ENCODE data around the gene S100B.

Gene S100B

GRCh38 chr21:46560568-46561444, 44.1 kb downstream of the S100B start:
- DNase-seq (ENCODE audit: low read depth) = no peak

DNA sequence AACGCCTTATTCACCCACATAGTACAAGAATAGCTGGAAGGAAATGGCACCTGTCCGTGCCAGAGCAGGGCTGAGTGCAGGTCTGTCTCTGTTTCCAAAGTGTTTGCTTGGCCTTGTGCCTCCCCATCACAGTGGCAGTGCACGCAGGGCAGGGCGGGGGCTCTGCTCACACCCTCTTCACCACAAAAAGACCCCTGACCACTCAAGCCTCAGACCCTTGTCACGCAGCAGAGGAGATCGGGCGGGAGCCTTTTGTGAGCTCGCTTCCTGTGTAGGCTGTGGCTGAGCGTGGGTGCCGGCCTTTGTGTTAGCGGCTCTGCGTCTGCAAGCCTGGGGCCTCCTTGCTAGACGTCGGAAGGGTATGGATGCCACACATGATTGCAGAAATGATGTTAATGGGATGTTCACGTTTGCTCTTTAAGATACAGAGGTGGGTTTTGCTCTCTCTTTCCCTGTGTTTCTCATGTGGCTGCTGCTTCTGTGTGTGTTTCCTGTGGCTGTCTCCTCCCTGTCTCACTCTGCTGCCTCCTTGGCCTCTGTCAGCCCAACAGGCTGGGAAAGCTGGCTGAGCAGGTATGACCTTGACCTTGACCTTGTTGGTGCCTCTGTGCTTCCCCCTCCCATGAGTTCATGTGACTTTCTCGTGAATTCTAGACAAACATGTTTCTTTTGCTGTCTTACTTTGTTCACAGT, 45.4 kb downstream of the S100B start:
- DNase-seq (ENCODE audit: low read depth) = peak; percentile 47

DNA sequence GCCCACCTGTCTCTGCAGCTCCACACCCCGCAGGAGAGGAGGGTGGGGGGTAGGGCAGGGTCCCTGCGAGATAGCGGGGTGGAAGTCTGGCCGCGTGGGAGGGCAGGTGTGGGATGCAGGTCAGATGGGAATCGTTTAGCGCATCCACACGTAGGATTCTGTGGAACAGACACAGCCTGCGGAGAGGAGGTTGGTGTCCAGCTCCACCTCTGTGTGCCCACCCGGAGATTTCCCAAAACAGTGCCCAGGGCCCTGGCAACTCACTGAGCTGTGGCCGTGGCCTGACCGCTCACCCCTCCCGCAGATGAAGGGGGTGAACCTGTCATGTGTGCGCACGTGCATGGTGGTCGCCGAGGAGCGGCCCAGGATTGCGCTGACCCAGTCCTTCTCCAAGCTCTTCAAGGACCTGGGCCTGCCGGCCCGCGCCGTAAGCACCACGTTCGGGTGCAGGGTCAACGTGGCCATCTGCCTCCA, 46.9 kb downstream of the S100B start:
- no peak for DNase-seq (ENCODE audit: low read depth)

- no peak for DNase-seq (ENCODE audit: low read depth)
Observed at GRCh38 chr21:46557469-46557868, 47.4 kb downstream of the S100B start.

DNA sequence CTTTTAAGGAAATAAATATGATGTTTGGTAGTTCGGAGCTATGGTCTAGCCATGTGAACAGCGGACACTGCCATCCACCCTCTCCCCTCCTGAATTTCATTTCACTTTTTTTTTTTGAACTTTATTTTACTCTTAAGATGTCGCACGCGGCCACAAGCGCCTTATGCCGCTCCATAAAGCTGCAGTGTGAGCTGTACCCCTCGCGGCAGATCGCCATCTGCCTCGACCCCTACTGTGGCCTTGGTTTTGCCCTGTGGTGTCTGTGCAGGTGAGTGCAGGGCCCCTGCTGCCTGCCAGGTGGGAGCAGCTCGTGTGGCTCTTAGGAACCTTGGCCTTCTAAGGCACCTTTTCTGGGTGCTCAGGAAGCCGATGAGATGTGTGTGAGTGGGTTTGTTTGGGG, 48.1 kb downstream of the S100B start:
- no peak for DNase-seq (ENCODE audit: low read depth)

DNA sequence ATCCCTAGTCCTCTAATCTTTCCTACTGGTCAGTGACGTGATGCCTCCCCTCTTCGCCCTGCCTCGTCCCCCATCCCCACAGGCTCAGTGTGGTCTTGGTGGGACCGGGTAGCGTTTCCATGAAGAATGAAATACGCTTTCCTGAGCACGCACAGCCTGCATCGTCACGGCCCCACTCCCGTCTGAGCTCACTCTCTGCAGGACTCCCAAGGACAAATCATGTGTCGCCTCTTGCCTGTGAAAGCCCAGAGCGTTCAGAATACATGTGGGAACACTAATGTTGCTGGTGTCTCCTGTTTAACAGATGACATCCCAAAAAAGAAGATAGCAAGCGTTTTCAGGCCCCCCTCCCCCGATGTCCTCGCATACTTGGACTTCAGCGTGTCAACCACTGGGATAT, 49.2 kb downstream of the S100B start:
- DNase-seq (ENCODE audit: low read depth) = no peak

- no peak for DNase-seq (ENCODE audit: low read depth)
Observed at GRCh38 chr21:46555225-46555617, 49.7 kb downstream of the S100B start.

DNA sequence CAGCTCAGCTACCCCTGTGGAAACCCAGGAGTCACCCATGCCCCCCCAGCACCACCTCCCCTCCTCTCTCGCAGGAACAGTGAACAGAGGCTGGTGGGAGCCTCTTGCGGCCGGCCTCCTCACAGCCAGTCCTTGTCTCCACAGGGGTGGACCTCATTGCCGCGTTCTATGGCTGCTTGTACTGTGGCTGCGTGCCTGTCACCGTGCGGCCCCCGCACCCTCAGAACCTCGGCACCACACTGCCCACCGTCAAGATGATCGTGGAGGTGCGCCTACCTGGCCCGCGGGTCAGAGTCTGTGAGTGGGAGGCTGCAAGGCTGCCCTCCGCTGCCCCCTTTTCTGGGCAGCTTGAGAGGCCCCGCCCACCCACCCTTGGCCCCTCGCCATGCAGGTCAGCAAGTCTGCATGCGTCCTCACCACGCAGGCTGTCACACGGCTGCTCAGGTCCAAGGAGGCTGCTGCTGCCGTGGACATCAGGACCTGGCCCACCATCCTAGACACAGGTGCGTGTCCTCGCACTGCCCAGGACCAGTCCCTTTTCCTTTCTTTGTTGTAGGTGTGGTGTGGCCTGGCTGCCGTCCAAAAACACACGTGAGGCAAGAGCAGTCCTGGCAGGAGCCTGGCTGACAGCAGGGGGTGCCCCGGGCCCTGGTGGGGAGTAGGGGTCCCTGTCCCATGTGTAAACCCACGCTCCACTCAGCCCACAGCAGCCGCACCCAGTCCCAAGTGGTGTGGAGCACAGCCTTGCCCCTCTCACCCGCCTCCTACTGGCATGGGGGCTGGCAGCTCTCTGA, 50.3 kb downstream of the S100B start:
- DNase-seq (ENCODE audit: low read depth) = no peak

DNA sequence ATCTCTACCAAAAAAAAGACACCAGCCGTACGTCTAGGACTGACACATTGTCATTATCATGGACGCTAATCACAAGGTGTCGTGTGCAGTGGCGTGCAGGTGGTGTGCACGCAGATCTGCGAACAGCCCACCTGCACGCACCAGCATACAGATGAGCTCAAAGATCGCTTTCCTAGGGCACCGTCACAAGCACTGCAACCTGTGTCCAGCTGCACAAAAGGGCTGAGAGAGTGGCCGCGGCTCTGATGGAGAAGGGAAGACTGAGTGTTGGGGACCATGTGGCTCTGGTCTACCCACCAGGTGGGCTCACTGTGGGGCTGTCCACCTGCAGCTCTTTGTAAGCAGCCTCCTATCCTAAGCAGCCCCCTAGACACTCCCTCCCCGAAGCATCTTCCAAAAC, 50.9 kb downstream of the S100B start:
- DNase-seq (ENCODE audit: low read depth) = no peak

GRCh38 chr21:46552865-46553379, 52.0 kb downstream of the S100B start:
- no peak for DNase-seq (ENCODE audit: low read depth)

DNA sequence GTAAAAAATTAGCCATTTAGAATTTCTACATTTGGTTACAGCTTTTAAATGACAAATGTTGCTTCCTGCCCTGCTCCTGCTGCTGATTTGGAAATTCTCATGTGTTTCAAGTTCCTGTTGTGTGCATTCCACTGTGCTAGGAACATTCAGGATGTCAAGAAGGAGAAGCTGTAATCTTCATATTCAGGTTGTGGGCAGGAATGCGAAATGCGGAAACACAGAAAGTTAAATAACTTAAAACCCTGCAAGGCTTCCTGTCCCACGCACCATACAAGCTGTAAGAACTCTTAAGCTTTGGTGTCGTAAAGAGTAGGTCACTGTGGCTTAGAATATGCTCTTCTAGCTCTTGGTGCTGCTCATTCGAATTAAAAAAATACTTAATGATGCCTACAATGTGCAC, 52.6 kb downstream of the S100B start:
- DNase-seq (ENCODE audit: low read depth) = no peak

DNA sequence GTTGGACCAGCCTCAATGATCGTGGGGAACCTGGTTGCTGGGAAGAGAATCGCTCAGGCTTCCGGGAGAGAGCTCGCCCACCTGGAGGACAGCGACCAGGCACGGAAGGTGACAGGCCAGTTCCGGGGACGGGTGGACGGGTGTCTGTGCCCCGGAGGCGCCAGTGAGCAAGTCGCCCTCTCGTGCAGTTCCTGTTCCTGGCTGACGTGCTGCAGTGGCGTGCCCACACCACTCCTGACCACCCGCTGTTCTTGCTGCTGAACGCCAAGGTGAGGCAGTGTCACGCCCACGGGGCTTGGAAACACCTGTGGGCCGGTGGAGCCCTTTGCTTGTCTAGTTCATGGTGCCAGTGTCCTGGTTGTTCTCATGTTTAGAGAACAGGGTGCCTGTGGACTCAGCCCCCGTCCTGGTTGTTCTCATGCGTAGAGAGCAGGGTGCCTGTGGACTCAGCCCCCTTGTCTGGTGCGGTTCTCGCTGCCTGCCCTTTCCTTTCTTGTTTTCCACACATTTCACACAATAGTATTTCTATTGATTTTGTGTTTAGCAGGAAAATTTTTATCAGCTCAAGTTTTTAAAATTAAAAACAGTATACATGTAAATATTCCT, 53.1 kb downstream of the S100B start:
- DNase-seq (ENCODE audit: low read depth) = peak; percentile 26

GRCh38 chr21:46550116-46550941, 54.6 kb downstream of the S100B start:
- no peak for DNase-seq (ENCODE audit: low read depth)

DNA sequence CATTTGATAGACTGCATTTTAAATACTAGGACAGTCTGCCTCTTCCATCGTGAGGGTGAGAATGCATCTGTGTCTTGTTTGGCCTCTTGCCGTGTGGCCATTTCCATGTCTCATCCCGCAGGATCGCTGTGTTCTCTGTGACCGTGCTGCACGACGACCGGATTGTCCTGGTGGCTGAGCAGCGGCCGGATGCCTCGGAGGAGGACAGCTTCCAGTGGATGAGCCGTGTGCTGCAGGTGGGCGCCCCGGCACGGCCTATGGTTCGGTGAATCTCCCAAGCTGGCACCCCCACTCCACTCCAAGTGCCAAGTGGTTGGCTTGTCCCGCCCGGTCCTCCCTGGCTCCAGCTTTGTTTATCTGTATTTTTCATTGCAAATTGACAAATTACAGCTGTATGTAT, 55.2 kb downstream of the S100B start:
- no peak for DNase-seq (ENCODE audit: low read depth)
